GM19328 (cell line): ENCODE data around the gene GAL3ST3.
"Not testable (repeated sequence)": the region's sequence is repeated elsewhere in the genome, so short reads cannot be mapped to it uniquely, and the experiment has no call there.

Source experiments
- ATAC-seq: cut with Tn5 transposase; IDR thresholded peaks from one replicate; pipeline ENCODE4 v1.9.1; 2021; ENCODE audit warnings: mild to moderate bottlenecking, moderate library complexity; ENCODE audit not compliant: unreplicated experiment

Gene GAL3ST3

GRCh38 chr11:66048547-66049323 lies at the start of gene GAL3ST3:
GAL3ST3 (minus strand) TSS chr11:66049161; CDS start chr11:66045415, 3,746 bp downstream.
- ATAC-seq = no peak

- not testable (repeated sequence) for ATAC-seq
These were observed 43.2 kb upstream of the GAL3ST3 start for GRCh38 chr11:66092125-66092524.

GRCh38 chr11:66090288-66090687 lies 41.3 kb upstream of the GAL3ST3 start:
- ATAC-seq = no peak

GRCh38 chr11:66089067-66089466 lies 40.1 kb upstream of the GAL3ST3 start:
- ATAC-seq = no peak

GRCh38 chr11:66087148-66087908 lies 38.4 kb upstream of the GAL3ST3 start:
- ATAC-seq = no peak

- ATAC-seq = no peak
These were observed 36.0 kb upstream of the GAL3ST3 start for GRCh38 chr11:66084821-66085475.

GRCh38 chr11:66083767-66084166 lies 34.8 kb upstream of the GAL3ST3 start:
- ATAC-seq = no peak

GRCh38 chr11:66082946-66083698 lies 34.2 kb upstream of the GAL3ST3 start:
- no peak for ATAC-seq

- no peak for ATAC-seq
These were observed 32.5 kb upstream of the GAL3ST3 start for GRCh38 chr11:66081505-66081904.

GRCh38 chr11:66080055-66080817 lies 31.3 kb upstream of the GAL3ST3 start:
- ATAC-seq = no peak

GRCh38 chr11:66078949-66079348 lies 30.0 kb upstream of the GAL3ST3 start:
- ATAC-seq = not testable (repeated sequence)

- no peak for ATAC-seq
These were observed 29.0 kb upstream of the GAL3ST3 start for GRCh38 chr11:66077927-66078326.

- no peak for ATAC-seq
These were observed 27.6 kb upstream of the GAL3ST3 start for GRCh38 chr11:66076561-66076960.

- ATAC-seq = no peak
These were observed 26.3 kb upstream of the GAL3ST3 start for GRCh38 chr11:66075273-66075672.

GRCh38 chr11:66073669-66074068 lies 24.7 kb upstream of the GAL3ST3 start:
- ATAC-seq = no peak

- ATAC-seq = no peak
These were observed 23.6 kb upstream of the GAL3ST3 start for GRCh38 chr11:66072518-66072917.

- no peak for ATAC-seq
These were observed 23.1 kb upstream of the GAL3ST3 start for GRCh38 chr11:66072081-66072480.

GRCh38 chr11:66071381-66071801 lies 22.4 kb upstream of the GAL3ST3 start:
- ATAC-seq = no peak

- no peak for ATAC-seq
These were observed 21.8 kb upstream of the GAL3ST3 start for GRCh38 chr11:66070604-66071380.
